ENCODE measurements around the gene ZDHHC11B.

The ZDHHC11B gene

DNA sequence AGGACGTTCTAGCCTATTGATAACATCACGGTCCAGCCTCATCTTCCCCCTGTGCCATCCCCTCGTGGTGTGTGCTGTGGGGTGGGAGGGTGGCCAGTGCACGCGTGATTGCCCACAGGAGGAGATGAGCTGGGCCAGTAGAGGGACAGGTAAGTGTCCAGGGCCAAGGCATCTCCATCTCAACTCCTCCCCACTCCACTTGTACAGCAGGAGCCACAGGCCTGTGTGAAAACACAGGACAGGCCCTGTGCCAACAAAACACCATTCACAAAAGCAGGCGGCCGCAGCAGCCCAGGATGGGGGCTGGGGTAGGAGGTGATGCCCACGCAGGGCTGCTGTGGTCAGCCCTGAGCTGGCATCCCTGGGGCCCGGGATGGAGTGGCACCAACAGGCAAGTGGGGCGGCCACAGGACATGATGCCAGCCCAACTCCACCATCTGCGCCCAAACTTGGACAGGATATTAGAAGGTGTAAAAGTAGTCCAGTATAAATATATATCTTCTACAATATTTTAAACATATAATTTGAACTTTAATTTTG lies 124.0 kb downstream of the ZDHHC11B start:
- DNase-seq (ENCODE audit: low spot score), result no peak
